ENCODE measurements around the gene DOC2B.
"Not testable (repeated sequence)": the region's sequence is repeated elsewhere in the genome, so short reads cannot be mapped to it uniquely, and the experiment has no call there.

Gene DOC2B

GRCh38 chr17:206941-207560 is 25.6 kb upstream of the DOC2B start:
- H3K4me3 ChIP-seq (ENCODE audit: low read depth, low read length): no peak overlapping the region
- no peak for TF ChIP-seq CTCF (IDR thresholded peaks at IDR 0.05; ENCODE audit: insufficient read depth, low read depth, low read length, missing control alignments)
- no peak for DNase-seq (ENCODE audit: low read depth)

- H3K4me3 ChIP-seq (ENCODE audit: low read depth, low read length); DNase-seq (ENCODE audit: low read depth): not testable (repeated sequence)
Measured at GRCh38 chr17:206484-206883, 25.0 kb upstream of the DOC2B start.

GRCh38 chr17:205817-206216 is 24.4 kb upstream of the DOC2B start:
- no peak for TF ChIP-seq CTCF (IDR thresholded peaks at IDR 0.05; ENCODE audit: insufficient read depth, low read depth, low read length, missing control alignments)
- no peak overlapping the region for H3K4me3 ChIP-seq (ENCODE audit: low read depth, low read length)
- no peak for DNase-seq (ENCODE audit: low read depth)

GRCh38 chr17:205148-205669 is 23.8 kb upstream of the DOC2B start:
- no peak overlapping the region for H3K4me3 ChIP-seq (ENCODE audit: low read depth, low read length)
- TF ChIP-seq CTCF (IDR thresholded peaks at IDR 0.05; ENCODE audit: insufficient read depth, low read depth, low read length, missing control alignments): no peak
- no peak for DNase-seq (ENCODE audit: low read depth)

GRCh38 chr17:204427-205147 is 23.1 kb upstream of the DOC2B start:
- H3K4me3 ChIP-seq (ENCODE audit: low read depth, low read length): no peak overlapping the region
- TF ChIP-seq CTCF (IDR thresholded peaks at IDR 0.05; ENCODE audit: insufficient read depth, low read depth, low read length, missing control alignments): no peak
- DNase-seq (ENCODE audit: low read depth): no peak

GRCh38 chr17:202501-202951 is 21.1 kb upstream of the DOC2B start:
- H3K4me3 ChIP-seq (ENCODE audit: low read depth, low read length): no peak overlapping the region
- DNase-seq (ENCODE audit: low read depth): no peak
- TF ChIP-seq CTCF (IDR thresholded peaks at IDR 0.05; ENCODE audit: insufficient read depth, low read depth, low read length, missing control alignments): no peak

GRCh38 chr17:201736-202135 is 20.3 kb upstream of the DOC2B start:
- H3K4me3 ChIP-seq (ENCODE audit: low read depth, low read length); DNase-seq (ENCODE audit: low read depth): not testable (repeated sequence)

GRCh38 chr17:201257-201656 is 19.8 kb upstream of the DOC2B start:
- DNase-seq (ENCODE audit: low read depth); H3K4me3 ChIP-seq (ENCODE audit: low read depth, low read length): not testable (repeated sequence)

Data from GM12865 (cell line).